HG02763 (cell line): ENCODE measurements around the gene ACAD11.
"Not testable (repeated sequence)": the region's sequence is repeated elsewhere in the genome, so short reads cannot be mapped to it uniquely, and the experiment has no call there.

ENCODE experiments used
- ATAC-seq: cut with Tn5 transposase; IDR thresholded peaks from one replicate; pipeline ENCODE4 v1.9.1; 2021; ENCODE audit warnings: mild to moderate bottlenecking, moderate library complexity; ENCODE audit not compliant: unreplicated experiment

Gene ACAD11

DNA sequence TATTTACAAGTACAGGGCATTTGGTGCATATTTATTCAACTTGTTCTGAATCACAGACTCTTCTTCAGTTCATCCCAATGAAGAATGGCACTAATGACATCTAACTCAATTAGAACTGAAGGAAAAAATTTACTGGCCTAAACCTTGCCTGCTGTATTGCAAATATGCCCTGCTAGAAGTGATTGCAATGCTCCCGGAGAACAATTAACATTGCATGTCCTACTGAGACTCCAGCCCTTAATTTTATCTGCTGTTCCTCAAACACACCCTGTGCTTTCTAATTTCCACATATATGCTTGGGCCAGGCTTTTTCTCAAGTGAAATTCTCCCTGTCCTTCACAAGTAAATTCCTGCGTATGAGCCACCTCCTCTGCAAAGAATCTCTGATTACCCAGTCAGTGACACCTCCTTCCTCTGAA lies 54.2 kb downstream of the ACAD11 start:
- ATAC-seq, result no peak

GRCh38 chr3:132600614-132601013 lies 59.0 kb downstream of the ACAD11 start:
- ATAC-seq, result not testable (repeated sequence)

GRCh38 chr3:132598181-132598580 lies 61.4 kb downstream of the ACAD11 start:
- ATAC-seq, result no peak

DNA sequence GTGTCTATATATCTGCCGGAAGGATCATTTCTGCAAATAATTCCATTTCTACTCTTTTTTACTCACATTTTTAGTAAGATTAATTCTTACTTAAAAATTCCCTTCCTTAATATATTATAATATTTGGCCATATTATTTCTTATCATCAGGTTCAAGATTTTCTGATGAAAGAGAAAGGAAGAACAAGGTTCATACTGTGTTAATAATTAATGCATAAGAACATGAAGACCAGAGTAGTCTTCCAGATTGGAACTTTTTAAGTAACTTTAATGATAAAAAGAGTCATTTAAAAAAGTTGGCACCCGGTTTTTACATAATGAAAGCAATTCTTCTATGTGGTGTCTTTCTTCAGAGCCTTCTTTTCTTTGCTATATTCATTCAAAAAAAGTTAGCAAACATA lies 61.9 kb downstream of the ACAD11 start:
- ATAC-seq, result no peak

- no peak for ATAC-seq
These were observed 62.7 kb downstream of the ACAD11 start, which contains the start of gene ACKR4 for GRCh38 chr3:132596816-132597433. TSS of gene ACKR4 (plus strand) at chr3:132597270. CDS start at chr3:132600398, 3,128 bp downstream.

- ATAC-seq, result no peak
These were observed 63.3 kb downstream of the ACAD11 start for GRCh38 chr3:132596326-132596725.

- ATAC-seq, result no peak
These were observed 64.6 kb downstream of the ACAD11 start for GRCh38 chr3:132595014-132595413.

- no peak for ATAC-seq
These were observed 65.1 kb downstream of the ACAD11 start for GRCh38 chr3:132594498-132594897.

- ATAC-seq, result no peak
These were observed 65.7 kb downstream of the ACAD11 start for GRCh38 chr3:132593947-132594323.

- ATAC-seq, result no peak
These were observed 66.2 kb downstream of the ACAD11 start for GRCh38 chr3:132593241-132593946.

DNA sequence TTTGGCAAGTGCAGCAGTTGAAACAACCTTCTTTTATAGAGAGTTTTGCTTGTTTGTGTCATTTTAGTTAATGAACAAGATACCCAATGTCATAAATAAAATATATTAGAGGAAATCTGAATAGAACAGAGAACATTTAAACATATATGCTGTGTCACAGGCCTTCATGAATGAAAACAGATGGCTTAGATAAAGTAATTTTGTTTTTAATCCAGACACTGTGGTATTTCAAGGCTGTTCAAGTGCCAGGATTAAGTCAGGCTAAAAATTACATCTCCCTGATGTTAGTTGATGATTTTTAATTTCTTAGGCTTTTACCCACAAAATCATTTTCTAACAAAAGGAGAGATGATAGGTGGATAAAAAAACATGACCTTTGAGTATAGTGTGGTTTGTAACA lies 67.4 kb downstream of the ACAD11 start:
- ATAC-seq, result no peak

GRCh38 chr3:132587401-132587800 lies 72.2 kb downstream of the ACAD11 start:
- no peak for ATAC-seq

DNA sequence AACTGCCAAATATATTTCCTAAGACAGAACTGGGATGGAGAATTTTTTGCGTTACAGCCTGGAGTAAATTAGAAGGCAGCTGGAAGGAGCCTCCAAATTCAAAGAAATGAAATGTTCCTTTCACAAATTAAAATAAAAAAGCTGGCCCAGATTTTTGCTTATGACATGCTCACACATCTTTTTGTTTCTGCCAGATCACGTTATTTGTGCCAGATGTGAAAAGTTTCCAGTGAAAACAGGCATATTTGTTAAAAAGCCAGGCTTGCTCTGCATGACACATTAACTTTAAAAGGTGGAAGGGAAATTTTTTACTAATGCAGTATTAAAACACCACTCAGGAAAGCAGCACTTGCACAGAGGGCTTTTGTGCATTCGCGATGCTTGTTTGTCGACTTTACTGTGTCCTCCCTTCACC lies 85.8 kb downstream of the ACAD11 start:
- no peak for ATAC-seq

DNA sequence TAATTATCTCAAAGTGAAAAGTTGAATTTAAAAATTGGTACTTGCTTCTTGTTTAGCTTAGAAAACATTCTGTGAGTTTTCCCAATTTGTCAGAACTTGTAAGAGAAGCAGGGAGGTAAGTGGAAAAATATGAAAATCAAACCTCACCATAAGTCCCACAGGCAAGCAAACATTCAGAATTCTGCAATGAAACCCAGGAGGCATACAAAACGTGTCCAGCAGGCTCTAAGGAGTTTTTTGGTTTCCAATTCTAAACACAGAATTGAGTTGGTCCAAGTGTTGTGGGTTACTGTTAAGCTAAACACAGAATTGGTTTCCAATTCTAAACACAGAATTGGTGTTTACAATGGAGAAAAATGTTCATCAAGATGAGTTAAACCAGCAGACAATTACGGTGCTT lies 89.6 kb downstream of the ACAD11 start:
- no peak for ATAC-seq

GRCh38 chr3:132569580-132569979 lies 90.0 kb downstream of the ACAD11 start:
- no peak for ATAC-seq

- no peak for ATAC-seq
These were observed 90.5 kb downstream of the ACAD11 start for GRCh38 chr3:132569153-132569552.

DNA sequence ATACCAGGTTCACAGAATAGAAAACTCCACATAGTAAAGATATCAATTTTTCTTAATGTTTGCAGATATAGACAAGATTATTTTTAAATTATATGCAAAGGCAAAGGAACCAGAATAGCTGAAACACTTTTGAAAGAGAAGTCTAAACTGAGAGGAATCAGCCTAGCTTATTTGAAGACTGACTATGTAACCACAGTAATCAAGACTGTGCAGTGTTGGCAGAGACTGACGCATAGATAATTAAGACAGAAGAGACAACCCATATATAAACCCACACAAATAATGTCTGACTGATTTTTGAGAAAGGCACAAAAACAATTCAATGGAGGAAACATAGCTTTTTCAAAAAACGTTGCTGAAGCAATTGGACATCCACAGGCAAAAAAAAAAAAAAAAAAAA lies 91.2 kb downstream of the ACAD11 start:
- ATAC-seq, result no peak

- no peak for ATAC-seq
These were observed 95.5 kb downstream of the ACAD11 start for GRCh38 chr3:132564070-132564465.

- ATAC-seq, result no peak
These were observed 96.1 kb downstream of the ACAD11 start for GRCh38 chr3:132563420-132564069.

DNA sequence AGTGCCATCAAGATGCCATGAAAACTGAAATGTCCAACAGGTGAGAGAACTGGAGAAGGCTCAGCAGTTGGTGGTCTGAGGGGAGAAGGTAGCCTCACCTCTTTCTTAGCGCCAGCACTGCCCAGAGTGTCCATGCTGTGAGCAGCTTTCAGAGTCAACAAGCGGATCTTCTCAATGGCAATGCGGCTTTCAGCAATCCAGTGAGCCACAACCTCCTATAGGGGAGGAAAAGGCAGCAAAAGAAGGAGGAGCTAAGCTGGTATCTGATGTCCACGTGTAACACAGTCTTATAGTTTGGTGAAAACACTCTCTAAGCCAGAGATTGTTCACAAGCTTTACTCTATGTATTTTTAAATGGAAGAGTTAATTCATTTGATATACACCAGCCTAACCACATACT lies 98.6 kb downstream of the ACAD11 start:
- no peak for ATAC-seq

- no peak for ATAC-seq
These were observed 103.0 kb downstream of the ACAD11 start for GRCh38 chr3:132556508-132557159.

GRCh38 chr3:132556036-132556386 lies 103.6 kb downstream of the ACAD11 start:
- not testable (repeated sequence) for ATAC-seq
